ENCODE measurements around the gene SEMA3G.

SEMA3G gene

GRCh38 chr3:52405601-52406110, 39.2 kb downstream of the SEMA3G start:
- H3K4me3 ChIP-seq (ENCODE audit: low read depth, low read length) = no peak overlapping the region
- TF ChIP-seq, protein P1, sequence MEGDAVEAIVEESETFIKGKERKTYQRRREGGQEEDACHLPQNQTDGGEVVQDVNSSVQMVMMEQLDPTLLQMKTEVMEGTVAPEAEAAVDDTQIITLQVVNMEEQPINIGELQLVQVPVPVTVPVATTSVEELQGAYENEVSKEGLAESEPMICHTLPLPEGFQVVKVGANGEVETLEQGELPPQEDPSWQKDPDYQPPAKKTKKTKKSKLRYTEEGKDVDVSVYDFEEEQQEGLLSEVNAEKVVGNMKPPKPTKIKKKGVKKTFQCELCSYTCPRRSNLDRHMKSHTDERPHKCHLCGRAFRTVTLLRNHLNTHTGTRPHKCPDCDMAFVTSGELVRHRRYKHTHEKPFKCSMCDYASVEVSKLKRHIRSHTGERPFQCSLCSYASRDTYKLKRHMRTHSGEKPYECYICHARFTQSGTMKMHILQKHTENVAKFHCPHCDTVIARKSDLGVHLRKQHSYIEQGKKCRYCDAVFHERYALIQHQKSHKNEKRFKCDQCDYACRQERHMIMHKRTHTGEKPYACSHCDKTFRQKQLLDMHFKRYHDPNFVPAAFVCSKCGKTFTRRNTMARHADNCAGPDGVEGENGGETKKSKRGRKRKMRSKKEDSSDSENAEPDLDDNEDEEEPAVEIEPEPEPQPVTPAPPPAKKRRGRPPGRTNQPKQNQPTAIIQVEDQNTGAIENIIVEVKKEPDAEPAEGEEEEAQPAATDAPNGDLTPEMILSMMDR (IDR thresholded peaks at IDR 0.05; ENCODE audit: borderline replicate concordance, insufficient read depth, low read depth, low read length) = no peak

- TF ChIP-seq, protein P1 (IDR thresholded peaks at IDR 0.05; ENCODE audit: borderline replicate concordance, insufficient read depth, low read depth, low read length) = no peak
- H3K4me3 ChIP-seq (ENCODE audit: low read depth, low read length) = no peak overlapping the region
Measured at GRCh38 chr3:52405066-52405465, 39.8 kb downstream of the SEMA3G start.

DNA sequence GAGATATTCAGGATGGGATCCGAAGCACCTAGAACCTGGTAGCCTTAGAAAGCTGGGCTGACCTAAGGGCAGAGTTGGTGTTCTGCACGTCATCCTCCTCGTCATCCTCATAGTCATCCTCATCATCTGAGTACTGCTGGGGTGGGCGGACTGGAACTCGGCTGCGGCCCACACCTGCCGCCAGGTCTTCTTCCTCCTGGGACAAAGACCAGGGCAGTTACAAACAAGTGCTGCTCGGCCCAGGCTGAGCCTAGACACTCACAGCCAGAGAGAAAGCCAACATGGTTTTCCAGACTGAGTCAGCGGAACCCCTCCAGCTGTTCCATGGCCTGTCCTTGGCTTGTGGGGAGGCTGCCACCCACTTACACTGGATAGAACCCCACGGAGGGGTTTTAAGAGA, 40.5 kb downstream of the SEMA3G start:
- TF ChIP-seq, protein P1 (IDR thresholded peaks at IDR 0.05; ENCODE audit: borderline replicate concordance, insufficient read depth, low read depth, low read length) = no peak
- H3K4me3 ChIP-seq (ENCODE audit: low read depth, low read length) = no peak overlapping the region

DNA sequence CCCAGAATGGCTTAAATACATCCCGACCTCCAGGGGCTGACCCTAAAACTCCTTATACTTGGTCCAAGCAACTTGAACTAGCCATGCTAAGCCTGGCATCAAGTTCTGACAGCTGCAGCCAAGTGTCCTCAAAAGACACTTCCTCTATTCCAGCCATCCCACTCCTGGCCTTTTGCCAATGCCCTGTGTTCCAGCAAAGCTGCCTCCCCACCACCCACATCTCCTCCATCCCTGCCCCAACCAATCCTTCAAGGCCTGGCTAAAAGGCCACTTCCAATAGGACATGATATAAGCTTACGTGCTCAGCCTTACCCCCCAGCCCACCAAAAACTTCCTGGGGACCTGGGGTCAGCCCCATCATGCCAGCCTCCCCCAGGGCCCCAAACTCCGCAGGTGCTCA, 40.9 kb downstream of the SEMA3G start:
- H3K4me3 ChIP-seq (ENCODE audit: low read depth, low read length) = no peak overlapping the region
- TF ChIP-seq, protein P1 (IDR thresholded peaks at IDR 0.05; ENCODE audit: borderline replicate concordance, insufficient read depth, low read depth, low read length) = no peak

DNA sequence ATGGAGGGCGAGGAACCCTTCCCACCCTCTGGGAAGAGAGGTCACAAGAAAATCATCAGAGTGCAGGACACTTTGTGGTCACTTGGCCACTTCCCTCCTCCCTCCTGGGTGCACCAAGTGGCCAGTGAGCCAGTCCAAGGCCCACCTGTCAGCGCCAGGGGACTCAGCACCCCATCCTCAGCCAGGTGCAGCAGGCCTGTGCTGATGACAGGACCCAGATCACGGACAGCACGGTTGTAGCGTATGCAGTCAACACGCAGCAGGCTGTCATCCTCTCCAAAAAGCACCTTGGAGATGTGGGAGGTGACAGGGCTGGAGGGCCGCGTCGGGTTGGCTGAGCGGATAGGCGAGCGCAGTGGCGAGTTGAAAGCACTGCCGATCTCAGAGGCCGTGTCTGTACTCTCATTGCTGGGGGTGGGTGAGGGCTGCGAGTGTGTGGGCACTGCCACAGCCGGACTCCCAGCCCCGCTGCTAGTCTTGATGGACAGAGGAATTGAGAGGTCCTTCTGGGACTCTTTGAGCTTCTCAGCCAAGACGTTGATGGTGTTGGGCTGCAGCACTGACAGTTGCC, 41.5 kb downstream of the SEMA3G start:
- TF ChIP-seq, protein P1 (IDR thresholded peaks at IDR 0.05; ENCODE audit: borderline replicate concordance, insufficient read depth, low read depth, low read length) = no peak
- no peak overlapping the region for H3K4me3 ChIP-seq (ENCODE audit: low read depth, low read length)

DNA sequence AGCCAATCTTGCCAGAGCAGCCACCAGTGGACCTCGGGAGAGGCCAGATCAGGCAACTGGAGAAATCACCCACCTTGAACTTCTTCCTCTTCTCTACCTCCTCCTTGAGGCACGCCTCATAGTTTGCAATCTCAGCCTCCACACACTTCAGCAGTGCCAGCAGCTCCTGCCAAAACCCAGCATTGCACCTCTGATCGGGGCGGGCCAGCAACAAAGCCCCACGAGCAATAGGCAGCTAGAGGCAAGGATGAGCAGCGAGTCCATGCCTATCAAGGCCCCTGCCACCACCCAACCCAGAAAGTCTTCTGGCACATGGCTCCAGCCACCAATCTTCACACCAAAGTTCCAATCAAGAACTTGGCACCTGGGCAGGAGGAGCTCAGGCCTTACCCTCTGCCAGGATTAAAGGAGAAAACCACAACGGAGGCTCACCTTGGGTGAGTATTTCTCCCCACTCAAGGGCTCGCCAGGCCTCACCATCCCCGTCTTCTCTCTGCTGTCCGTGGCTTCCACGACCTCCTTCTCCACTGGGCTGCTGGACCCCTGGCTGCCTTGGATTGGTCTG, 42.1 kb downstream of the SEMA3G start:
- TF ChIP-seq, protein P1 (IDR thresholded peaks at IDR 0.05; ENCODE audit: borderline replicate concordance, insufficient read depth, low read depth, low read length) = no peak
- H3K4me3 ChIP-seq (ENCODE audit: low read depth, low read length) = no peak overlapping the region

- H3K4me3 ChIP-seq (ENCODE audit: low read depth, low read length) = no peak overlapping the region
- TF ChIP-seq, protein P1 (IDR thresholded peaks at IDR 0.05; ENCODE audit: borderline replicate concordance, insufficient read depth, low read depth, low read length) = no peak
Measured at GRCh38 chr3:52402101-52402521, 42.8 kb downstream of the SEMA3G start.

Measured in GM12875 (cell line).